NK-92 treated with Interleukin-12 subunit alpha and Interleukin-12 subunit beta, amount 100 ng/mL, for 24 hours (cell line): ENCODE data around the gene ARMC3.
"Not testable (repeated sequence)": the region's sequence is repeated elsewhere in the genome, so short reads cannot be mapped to it uniquely, and the experiment has no call there.

Source experiments
- DNase-seq: peaks from one replicate; lab custom pipeline; 2025; lab: John Stamatoyannopoulos, UW

Gene ARMC3

GRCh38 chr10:22927661-22928403, at the start of gene ARMC3:
ARMC3 (plus strand) TSS chr10:22928053; CDS start chr10:22931997, 3,944 bp downstream.
- DNase-seq: no peak

- DNase-seq: no peak
Observed at GRCh38 chr10:22891797-22892196, 36.1 kb upstream of the ARMC3 start.

- DNase-seq: no peak
Observed at GRCh38 chr10:22893781-22894180, 34.1 kb upstream of the ARMC3 start.

- DNase-seq: no peak
Observed at GRCh38 chr10:22894714-22895113, 33.1 kb upstream of the ARMC3 start.

GRCh38 chr10:22895252-22895651, 32.6 kb upstream of the ARMC3 start:
- no peak for DNase-seq

- DNase-seq: no peak
Observed at GRCh38 chr10:22897371-22897770, 30.5 kb upstream of the ARMC3 start.

- no peak for DNase-seq
Observed at GRCh38 chr10:22899307-22899706, 28.5 kb upstream of the ARMC3 start.

GRCh38 chr10:22899775-22900174, 28.1 kb upstream of the ARMC3 start:
- no peak for DNase-seq

- DNase-seq: no peak
Observed at GRCh38 chr10:22900841-22901601, 26.8 kb upstream of the ARMC3 start.

- not testable (repeated sequence) for DNase-seq
Observed at GRCh38 chr10:22902147-22902546, 25.7 kb upstream of the ARMC3 start.

- no peak for DNase-seq
Observed at GRCh38 chr10:22903694-22904093, 24.2 kb upstream of the ARMC3 start.

- no peak for DNase-seq
Observed at GRCh38 chr10:22906767-22907166, 21.1 kb upstream of the ARMC3 start.

GRCh38 chr10:22908837-22909236, 19.0 kb upstream of the ARMC3 start:
- DNase-seq: no peak

GRCh38 chr10:22909673-22910072, 18.2 kb upstream of the ARMC3 start:
- not testable (repeated sequence) for DNase-seq

- no peak for DNase-seq
Observed at GRCh38 chr10:22911067-22911466, 16.8 kb upstream of the ARMC3 start.

GRCh38 chr10:22911889-22912762, 15.7 kb upstream of the ARMC3 start:
- DNase-seq: no peak

- DNase-seq: no peak
Observed at GRCh38 chr10:22912763-22913384, 15.0 kb upstream of the ARMC3 start.

- no peak for DNase-seq
Observed at GRCh38 chr10:22913474-22914092, 14.3 kb upstream of the ARMC3 start.

- no peak for DNase-seq
Observed at GRCh38 chr10:22915314-22915713, 12.5 kb upstream of the ARMC3 start.

GRCh38 chr10:22925088-22925487, 2.8 kb upstream of the ARMC3 start:
- DNase-seq: no peak

GRCh38 chr10:22927166-22927565, 687 bp upstream of the ARMC3 start:
- no peak for DNase-seq
